ENCODE measurements around the gene CRYZL1.
"Not testable (repeated sequence)": the region's sequence is repeated elsewhere in the genome, so short reads cannot be mapped to it uniquely, and the experiment has no call there.

CRYZL1 gene

GRCh38 chr21:33619726-33620125 is 21.8 kb downstream of the CRYZL1 start:
- DNase-seq = no peak

- no peak for DNase-seq
These were observed 23.1 kb downstream of the CRYZL1 start for GRCh38 chr21:33618407-33618806.

GRCh38 chr21:33617565-33617964 is 24.0 kb downstream of the CRYZL1 start:
- not testable (repeated sequence) for DNase-seq

GRCh38 chr21:33611006-33611744 is 30.4 kb downstream of the CRYZL1 start:
- DNase-seq = no peak

- DNase-seq = no peak
These were observed 33.0 kb downstream of the CRYZL1 start for GRCh38 chr21:33608559-33608958.

- no peak for DNase-seq
These were observed 43.5 kb downstream of the CRYZL1 start for GRCh38 chr21:33598051-33598450.

- DNase-seq = peak; percentile 76 to 92 (median 84)
These were observed 52.8 kb downstream of the CRYZL1 start, which contains the start of gene DONSON for GRCh38 chr21:33588485-33589335. Gene DONSON, minus strand, starts transcription at chr21:33588684. Its CDS starts 43 bp downstream, at chr21:33588641.

GRCh38 chr21:33587792-33588484 is 53.6 kb downstream of the CRYZL1 start:
- peak in 2 of 6 experiments; percentile 24 to 33 for DNase-seq

- DNase-seq = no peak
These were observed 54.6 kb downstream of the CRYZL1 start for GRCh38 chr21:33586927-33587326.

- no peak for DNase-seq
These were observed 57.1 kb downstream of the CRYZL1 start for GRCh38 chr21:33584455-33584854.

GRCh38 chr21:33578959-33579542 is 62.5 kb downstream of the CRYZL1 start:
- DNase-seq = no peak

GRCh38 chr21:33578214-33578613 is 63.3 kb downstream of the CRYZL1 start:
- no peak for DNase-seq

- not testable (repeated sequence) for DNase-seq
These were observed 64.8 kb downstream of the CRYZL1 start for GRCh38 chr21:33576741-33577141.

- DNase-seq = no peak
These were observed 69.2 kb downstream of the CRYZL1 start for GRCh38 chr21:33572350-33572749.

GRCh38 chr21:33569991-33570390 is 71.5 kb downstream of the CRYZL1 start:
- DNase-seq = no peak

- DNase-seq = no peak
These were observed 73.1 kb downstream of the CRYZL1 start for GRCh38 chr21:33568448-33568847.

- DNase-seq = no peak
These were observed 73.6 kb downstream of the CRYZL1 start for GRCh38 chr21:33567914-33568313.

- no peak for DNase-seq
These were observed 75.0 kb downstream of the CRYZL1 start for GRCh38 chr21:33566514-33566913.

GRCh38 chr21:33562389-33562788 is 79.2 kb downstream of the CRYZL1 start:
- DNase-seq = no peak

- DNase-seq = no peak
These were observed 80.2 kb downstream of the CRYZL1 start for GRCh38 chr21:33561373-33561772.

- no peak for DNase-seq
These were observed 80.6 kb downstream of the CRYZL1 start for GRCh38 chr21:33560965-33561364.

GRCh38 chr21:33559813-33560212 is 81.7 kb downstream of the CRYZL1 start:
- DNase-seq = no peak
